GM13977 (cell line): ENCODE measurements around the gene MTCH1.

Experiments
- DNase-seq: peaks from one replicate; pipeline ENCODE4 v3.0.0; 2012; ENCODE audit warnings: low spot score
- in situ Hi-C: fragments of 300-500 bp; cut with MboI; formaldehyde crosslinking; loops from one replicate; pipeline ENCODE4 v1.12.0; 2022; ENCODE audit warnings: low sequenced_read_pairs, low pct_unique_long_range_greater_than_20kb, mixed read lengths, inconsistent platforms; ENCODE audit not compliant: unreplicated experiment
- TF ChIP-seq, protein P1 (sequence below): IDR thresholded peaks from 2 replicates; pipeline ENCODE4 v1.5.1; 2012; ENCODE audit warnings: mild to moderate bottlenecking, control low read depth; ENCODE audit not compliant: insufficient read depth; ENCODE audit errors: extremely low read depth, missing control alignments

The MTCH1 gene

DNA sequence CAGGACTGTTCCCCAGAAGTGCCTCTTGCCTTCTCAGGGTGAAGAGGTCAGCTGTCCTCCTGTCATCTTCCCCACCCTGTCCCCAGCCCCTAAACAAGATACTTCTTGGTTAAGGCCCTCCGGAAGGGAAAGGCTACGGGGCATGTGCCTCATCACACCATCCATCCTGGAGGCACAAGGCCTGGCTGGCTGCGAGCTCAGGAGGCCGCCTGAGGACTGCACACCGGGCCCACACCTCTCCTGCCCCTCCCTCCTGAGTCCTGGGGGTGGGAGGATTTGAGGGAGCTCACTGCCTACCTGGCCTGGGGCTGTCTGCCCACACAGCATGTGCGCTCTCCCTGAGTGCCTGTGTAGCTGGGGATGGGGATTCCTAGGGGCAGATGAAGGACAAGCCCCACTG, 21.6 kb downstream of the MTCH1 start:
- in situ Hi-C loops, result no loop called here
- TF ChIP-seq, protein P1, sequence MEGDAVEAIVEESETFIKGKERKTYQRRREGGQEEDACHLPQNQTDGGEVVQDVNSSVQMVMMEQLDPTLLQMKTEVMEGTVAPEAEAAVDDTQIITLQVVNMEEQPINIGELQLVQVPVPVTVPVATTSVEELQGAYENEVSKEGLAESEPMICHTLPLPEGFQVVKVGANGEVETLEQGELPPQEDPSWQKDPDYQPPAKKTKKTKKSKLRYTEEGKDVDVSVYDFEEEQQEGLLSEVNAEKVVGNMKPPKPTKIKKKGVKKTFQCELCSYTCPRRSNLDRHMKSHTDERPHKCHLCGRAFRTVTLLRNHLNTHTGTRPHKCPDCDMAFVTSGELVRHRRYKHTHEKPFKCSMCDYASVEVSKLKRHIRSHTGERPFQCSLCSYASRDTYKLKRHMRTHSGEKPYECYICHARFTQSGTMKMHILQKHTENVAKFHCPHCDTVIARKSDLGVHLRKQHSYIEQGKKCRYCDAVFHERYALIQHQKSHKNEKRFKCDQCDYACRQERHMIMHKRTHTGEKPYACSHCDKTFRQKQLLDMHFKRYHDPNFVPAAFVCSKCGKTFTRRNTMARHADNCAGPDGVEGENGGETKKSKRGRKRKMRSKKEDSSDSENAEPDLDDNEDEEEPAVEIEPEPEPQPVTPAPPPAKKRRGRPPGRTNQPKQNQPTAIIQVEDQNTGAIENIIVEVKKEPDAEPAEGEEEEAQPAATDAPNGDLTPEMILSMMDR, result no peak

DNA sequence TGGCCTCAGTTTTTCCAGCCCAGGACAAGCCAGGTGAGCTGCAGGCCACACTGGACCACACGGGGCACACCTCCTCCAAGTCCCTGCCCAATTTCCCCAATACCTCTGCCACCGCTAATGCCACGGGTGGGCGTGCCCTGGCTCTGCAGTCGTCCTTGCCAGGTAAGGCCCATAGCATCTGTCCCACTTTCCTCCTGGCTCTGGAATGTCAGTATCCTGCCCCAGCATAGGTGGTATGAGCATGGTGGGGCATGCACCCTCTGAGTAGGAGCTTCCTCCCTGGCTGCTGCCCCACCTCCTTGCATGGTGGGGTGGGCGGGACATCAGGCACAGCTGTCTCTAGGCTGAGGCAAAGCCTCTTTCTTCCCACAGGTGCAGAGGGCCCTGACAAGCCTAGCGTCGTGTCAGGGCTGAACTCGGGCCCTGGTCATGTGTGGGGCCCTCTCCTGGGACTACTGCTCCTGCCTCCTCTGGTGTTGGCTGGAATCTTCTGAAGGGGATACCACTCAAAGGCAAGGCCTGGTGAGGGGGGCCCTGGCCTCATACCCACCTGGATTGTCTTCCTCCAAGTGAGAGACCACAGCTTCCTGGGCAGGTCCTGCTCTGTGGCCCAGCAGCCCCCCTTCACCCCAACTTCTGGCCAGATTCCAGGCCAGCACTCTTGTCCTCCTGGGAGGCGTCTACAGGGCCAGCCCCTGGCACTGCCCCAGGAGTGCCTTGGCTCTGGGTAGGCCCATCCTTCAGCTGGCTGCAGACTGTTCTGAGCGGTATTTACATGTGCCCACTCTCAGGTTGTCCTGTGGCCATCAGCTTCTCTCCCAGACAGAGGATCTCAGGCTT, 22.3 kb downstream of the MTCH1 start:
- in situ Hi-C loops, result no loop called here
- no peak for DNase-seq
- TF ChIP-seq, protein P1, result no peak

More for the DNA sequence above, 21.6 kb downstream of the MTCH1 start:
- no peak for DNase-seq

DNA sequence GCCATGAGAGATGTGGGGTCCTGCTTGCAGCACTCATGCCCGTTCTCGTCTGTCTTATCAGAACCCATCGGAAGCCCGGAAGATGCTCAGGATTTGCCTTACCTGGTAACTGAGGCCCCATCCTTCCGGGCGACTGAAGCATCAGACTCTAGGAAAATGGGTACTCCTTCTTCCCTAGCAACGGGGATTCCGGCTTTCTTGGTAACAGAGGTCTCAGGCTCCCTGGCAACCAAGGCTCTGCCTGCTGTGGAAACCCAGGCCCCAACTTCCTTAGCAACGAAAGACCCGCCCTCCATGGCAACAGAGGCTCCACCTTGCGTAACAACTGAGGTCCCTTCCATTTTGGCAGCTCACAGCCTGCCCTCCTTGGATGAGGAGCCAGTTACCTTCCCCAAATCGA, 23.1 kb downstream of the MTCH1 start:
- TF ChIP-seq, protein P1, result no peak
- DNase-seq, result peak; percentile 88
- in situ Hi-C loops, result no loop called here

DNA sequence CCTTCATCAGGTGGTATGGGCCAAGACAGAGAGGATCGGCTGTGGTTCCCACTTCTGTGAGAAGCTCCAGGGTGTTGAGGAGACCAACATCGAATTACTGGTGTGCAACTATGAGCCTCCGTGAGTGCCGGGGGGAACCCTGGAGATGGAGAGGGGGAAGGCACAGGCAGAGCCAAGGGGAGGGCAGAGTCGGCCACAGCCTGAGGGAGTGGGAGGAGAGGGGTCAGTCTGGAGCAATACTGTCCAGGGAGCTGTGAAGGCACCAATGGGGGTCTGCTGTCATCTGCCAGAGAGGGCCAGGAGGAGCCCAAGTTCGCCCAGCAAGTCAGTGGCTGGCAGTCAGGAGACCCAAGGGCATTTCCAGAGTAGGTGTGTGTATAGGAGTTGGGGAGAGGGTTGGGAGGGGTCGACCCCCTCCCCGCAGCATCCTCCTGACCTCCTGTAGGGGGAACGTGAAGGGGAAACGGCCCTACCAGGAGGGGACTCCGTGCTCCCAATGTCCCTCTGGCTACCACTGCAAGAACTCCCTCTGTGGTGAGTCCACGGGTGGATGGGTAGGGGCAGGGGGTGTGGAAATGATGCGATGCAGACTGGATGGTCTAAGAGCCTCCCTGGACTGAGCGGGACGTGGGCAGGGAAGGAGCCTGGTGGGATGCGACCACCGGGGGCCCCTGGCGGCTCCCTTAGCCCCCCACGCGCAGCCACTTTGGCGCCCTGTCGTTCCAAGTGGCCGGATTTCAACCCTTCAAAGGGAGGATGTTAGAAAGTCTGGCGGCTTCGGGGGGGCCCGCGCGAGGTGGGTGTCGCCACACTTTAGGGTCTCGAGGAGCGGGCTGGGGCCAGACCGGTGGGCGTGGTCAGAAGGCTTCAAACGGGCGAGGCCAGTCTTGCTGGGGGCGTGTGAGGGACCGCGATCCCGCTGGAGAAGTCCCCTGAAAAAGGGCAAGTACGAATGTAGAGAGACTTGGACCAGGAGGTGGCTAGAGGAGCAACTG, 24.3 kb downstream of the MTCH1 start:
- DNase-seq, result no peak
- in situ Hi-C loops, result no loop called here
- TF ChIP-seq, protein P1, result no peak

DNA sequence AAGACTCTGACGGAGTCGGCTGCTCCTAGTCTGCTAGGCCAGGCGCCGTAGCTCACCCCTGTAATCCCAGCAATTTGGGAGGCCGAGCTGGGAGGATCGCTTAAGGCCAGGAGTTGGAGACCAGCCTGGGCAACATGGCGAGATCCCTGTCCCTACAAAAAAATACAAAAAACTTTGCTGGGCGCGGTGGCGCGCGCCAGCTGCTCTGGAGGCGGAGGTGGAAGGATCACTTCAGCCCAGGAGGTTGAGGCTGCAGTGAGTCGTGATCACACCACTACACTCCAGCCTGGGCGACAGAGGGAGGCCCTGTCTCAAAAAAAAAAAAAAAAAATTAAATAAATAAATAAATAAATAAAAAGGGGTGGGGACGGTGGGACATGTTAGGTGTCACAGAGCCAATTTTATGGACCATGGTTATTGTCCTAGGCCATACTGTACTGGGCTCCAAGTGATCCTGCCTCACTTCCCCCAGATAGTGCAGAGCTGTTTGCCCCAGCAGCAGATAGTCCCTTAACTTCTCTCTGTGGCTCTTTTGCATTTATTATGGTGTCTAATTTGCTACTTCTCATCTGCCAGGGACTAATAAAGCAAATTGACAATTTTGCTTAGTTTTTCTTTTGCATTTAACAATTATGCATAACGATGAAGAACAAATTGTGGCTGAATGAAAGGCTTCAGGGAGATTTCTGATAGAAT, 26.3 kb downstream of the MTCH1 start:
- in situ Hi-C loops, result no loop called here
- TF ChIP-seq, protein P1, result no peak

DNA sequence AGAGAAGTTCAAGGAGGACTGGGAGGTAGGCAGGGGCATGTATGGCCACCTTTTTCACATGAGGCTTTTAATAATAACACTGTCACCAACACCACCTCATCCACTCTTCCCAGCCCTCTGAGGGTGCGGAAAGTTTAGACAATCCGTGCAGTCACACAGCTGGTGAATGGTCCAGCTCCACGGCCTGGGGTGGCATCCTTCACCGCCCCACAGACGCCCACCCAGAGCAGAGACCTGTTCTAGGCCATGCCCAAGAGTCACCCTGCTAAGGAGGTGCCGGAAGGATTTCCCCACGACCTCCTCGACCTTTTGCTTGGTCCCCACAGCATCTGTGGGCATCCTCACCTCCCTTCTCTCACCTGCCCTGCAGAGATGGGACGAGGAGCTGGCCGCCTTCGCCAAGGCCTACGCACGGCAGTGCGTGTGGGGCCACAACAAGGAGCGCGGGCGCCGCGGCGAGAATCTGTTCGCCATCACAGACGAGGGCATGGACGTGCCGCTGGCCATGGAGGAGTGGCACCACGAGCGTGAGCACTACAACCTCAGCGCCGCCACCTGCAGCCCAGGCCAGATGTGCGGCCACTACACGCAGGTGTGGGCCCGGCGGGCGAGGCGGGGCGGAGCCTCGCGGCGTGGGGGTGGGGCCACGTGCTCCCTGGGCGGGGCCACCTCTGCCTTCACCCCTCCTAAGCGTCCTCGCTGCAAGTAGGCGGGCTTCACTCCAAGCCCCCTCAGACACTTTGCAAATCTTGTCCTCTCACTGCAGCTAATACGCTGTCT, 27.0 kb downstream of the MTCH1 start:
- in situ Hi-C loops, result no loop called here
- no peak for DNase-seq
- TF ChIP-seq, protein P1, result no peak

More for the DNA sequence above, 26.3 kb downstream of the MTCH1 start:
- DNase-seq, result no peak
